ENCODE results near the gene REXO4.

- TF ChIP-seq CTCF (conservative IDR thresholded peaks at IDR 0.05; ENCODE audit: low read length) (no peak), EZH2phosphoT487 (IDR thresholded peaks at IDR 0.05; ENCODE audit: borderline replicate concordance, low read depth, low read length) (no peak)
Observed at GRCh38 chr9:133424187-133424586, 6.4 kb upstream of the REXO4 start.
